Spinal cord (tissue), 10 donors: Measurements from ENCODE around the gene IRAK2. TPM values are rescaled to one million over a fixed set of nuclear protein-coding genes. Genes with fewer than 3 reads are reported as not detected.
A peak's percentile ranks its signal among the peaks of the same experiment; 100 is the strongest.
"Not testable (repeated sequence)": the region's sequence is repeated elsewhere in the genome, so short reads cannot be mapped to it uniquely, and the experiment has no call there.

ENCODE experiments used
- DNase-seq, 6 donors: peaks; one replicate each; pipeline versions ENCODE4 v3.0.0 to v3.0.0-alpha.2; 2013 to 2015; ENCODE audit warnings: low spot score in 6 of 6, low read depth in 4 of 6
- H3K27ac ChIP-seq: one replicate; pipeline ENCODE4 v1.5.1; 2013; ENCODE audit warnings: low read depth, low read length, control low read depth
- H3K27me3 ChIP-seq: one replicate; pipeline ENCODE4 v1.6.1; 2013; ENCODE audit warnings: low read length; ENCODE audit not compliant: control insufficient read depth, insufficient read depth
- H3K36me3 ChIP-seq: one replicate; pipeline ENCODE4 v1.6.1; 2013; ENCODE audit warnings: low read length; ENCODE audit not compliant: control insufficient read depth, insufficient read depth
- H3K4me1 ChIP-seq: one replicate; pipeline ENCODE4 v1.6.1; 2013; ENCODE audit warnings: low read length; ENCODE audit not compliant: control insufficient read depth, insufficient read depth
- H3K4me3 ChIP-seq: one replicate; pipeline ENCODE4 v1.5.1; 2013; ENCODE audit warnings: low read depth, low read length, control low read depth
- H3K9me3 ChIP-seq: one replicate; pipeline ENCODE4 v1.6.1; 2013; ENCODE audit warnings: low read length; ENCODE audit not compliant: control insufficient read depth, insufficient read depth
- WGBS: methylation state at CpG from one replicate; pipeline ENCODE4 v1.1.5; 2013; ENCODE audit warnings: missing lambda C conversion rate; ENCODE audit not compliant: insufficient coverage; 5-methylcytosine and 5-hydroxymethylcytosine counted together
- long read RNA-seq, 4 donors: transcript quantifications; one replicate each; lab custom pipeline, GENCODE V29; 2026
- polyA plus RNA-seq, 2 donors: library from polyadenylated mRNA; unstranded; fragments of 120-200 nt; gene quantifications; one replicate each; pipeline ENCODE4 v1.2.1, GENCODE V29; 2013; ENCODE audit not compliant: insufficient read length in 2 of 2
- total RNA-seq, 2 donors: library from RNA; depleted of rRNA in 1 of 2; stranded (reverse); fragments of 120-200 nt in 1 of 2; fragments of >200 nt in 1 of 2; gene quantifications; one replicate each; pipeline versions ENCODE4 v1.2.3 to v1.2.4, GENCODE V29; 2013 to 2014
- donor health status: healthy.

The IRAK2 gene
- 1 to 10 TPM; 2.6 to 6.1 TPM for total RNA-seq
- polyA plus RNA-seq, result 1 to 10 TPM; 4.8 to 5.2 TPM
- long read RNA-seq, donor 1, partial matches to known transcripts, result 35 of 92 reads
- long read RNA-seq, donor 1, other reads (novel, unspliced or antisense), result 55 of 92 reads
- long read RNA-seq, donor 2, result 0 reads
- long read RNA-seq, donor 3, result 0 reads
- long read RNA-seq, donor 4, partial matches to known transcripts, result 0 of 1 reads
- long read RNA-seq, donor 4, other reads (novel, unspliced or antisense), result 0 of 1 reads

GRCh38 chr3:10164546-10165393 lies at the start of gene IRAK2:
IRAK2 (plus strand) TSS chr3:10164919; CDS start chr3:10164955, 36 bp downstream.
- Histone ChIP-seq H3K9me3 (no peaks in the 10 kb centered on the region), H3K36me3 (no peaks in the 10 kb centered on the region), H3K27me3 (no peaks in the 10 kb centered on the region), H3K4me3 (peak within 1 kb of the TSS; percentile 64), H3K4me1 (peaks cover 10% of the 10 kb centered on the region), H3K27ac (no peak within 1 kb of the TSS)
- DNase-seq, result peak in 4 of 6 donors; percentile 11 to 72 (median 54)
- under 1% methylated on average over 69 of the region's 76 CpGs for WGBS

GRCh38 chr3:10115326-10116137 lies 49.2 kb upstream of the IRAK2 start, which contains the start of gene BRK1:
BRK1 (plus strand) TSS chr3:10115675; CDS start chr3:10115702, 27 bp downstream.
- H3K9me3 ChIP-seq, result no peaks in the 10 kb centered on the region
- H3K36me3 ChIP-seq, result no peaks in the 10 kb centered on the region
- peaks cover 9% of the 10 kb centered on the region for H3K4me1 ChIP-seq
- H3K4me3 ChIP-seq, result peak within 1 kb of the TSS; percentile 92
- peak within 1 kb of the TSS; percentile 72 for H3K27ac ChIP-seq
- peak; percentile 88 to 99 (median 92) for DNase-seq
- H3K27me3 ChIP-seq, result no peaks in the 10 kb centered on the region
- under 1% methylated on average over 45 of the region's 54 CpGs for WGBS

- WGBS, result 3% methylated on average over 7 of the region's 10 CpGs
- peak overlapping the region; percentile 72 for H3K27ac ChIP-seq
- no peaks in the 10 kb centered on the region for H3K36me3 ChIP-seq
Observed at GRCh38 chr3:10116138-10116460, 48.6 kb upstream of the IRAK2 start.

GRCh38 chr3:10116928-10117327 lies 47.8 kb upstream of the IRAK2 start:
- no peak for DNase-seq
- Histone ChIP-seq H3K27me3 (no peaks in the 10 kb centered on the region), H3K9me3 (no peaks in the 10 kb centered on the region), H3K4me3 (no peak overlapping the region), H3K4me1 (peaks cover 9% of the 10 kb centered on the region), H3K36me3 (peaks cover under 1% of the 10 kb centered on the region), H3K27ac (no peak overlapping the region)
- WGBS, result 79% methylated on average over 2 of the region's 4 CpGs

More at GRCh38 chr3:10116138-10116460, 48.6 kb upstream of the IRAK2 start:
- peaks cover 9% of the 10 kb centered on the region for H3K4me1 ChIP-seq
- H3K9me3 ChIP-seq, result no peaks in the 10 kb centered on the region
- peak in 1 of 6 donors; percentile 3 for DNase-seq
- H3K4me3 ChIP-seq, result peak overlapping the region; percentile 92
- H3K27me3 ChIP-seq, result no peaks in the 10 kb centered on the region

GRCh38 chr3:10119376-10119775 lies 45.3 kb upstream of the IRAK2 start:
- Histone ChIP-seq H3K27me3 (no peaks in the 10 kb centered on the region), H3K9me3 (no peaks in the 10 kb centered on the region), H3K4me3 (no peak overlapping the region), H3K36me3 (peaks cover 9% of the 10 kb centered on the region), H3K4me1 (peaks cover 9% of the 10 kb centered on the region), H3K27ac (no peak overlapping the region)
- no CpG with 5 or more reads among the region's 4 CpGs for WGBS
- DNase-seq, result no peak

GRCh38 chr3:10121064-10121463 lies 43.7 kb upstream of the IRAK2 start:
- WGBS, result 100% methylated on average over 2 of the region's 2 CpGs
- Histone ChIP-seq H3K9me3 (no peaks in the 10 kb centered on the region), H3K27ac (no peak overlapping the region), H3K27me3 (no peaks in the 10 kb centered on the region), H3K36me3 (peaks cover 15% of the 10 kb centered on the region), H3K4me1 (peaks cover 9% of the 10 kb centered on the region), H3K4me3 (no peak overlapping the region)
- DNase-seq, result no peak

- 95% methylated on average over 3 of the region's 4 CpGs for WGBS
- Histone ChIP-seq H3K4me1 (no peaks in the 10 kb centered on the region), H3K9me3 (no peaks in the 10 kb centered on the region), H3K4me3 (no peak overlapping the region), H3K27me3 (no peaks in the 10 kb centered on the region), H3K27ac (no peak overlapping the region), H3K36me3 (peaks cover 30% of the 10 kb centered on the region)
- no peak for DNase-seq
Observed at GRCh38 chr3:10122724-10123123, 42.0 kb upstream of the IRAK2 start.

- H3K27me3 ChIP-seq, H3K36me3 ChIP-seq, H3K9me3 ChIP-seq, H3K27ac ChIP-seq, H3K4me1 ChIP-seq, H3K4me3 ChIP-seq, DNase-seq: not testable (repeated sequence)
- 97% methylated on average over 7 of the region's 9 CpGs for WGBS
Observed at GRCh38 chr3:10135872-10136271, 28.8 kb upstream of the IRAK2 start.

GRCh38 chr3:10136426-10137005 lies 28.2 kb upstream of the IRAK2 start:
- DNase-seq, result no peak
- 94% methylated on average over 17 of the region's 25 CpGs for WGBS
- Histone ChIP-seq H3K4me1 (peaks cover 4% of the 10 kb centered on the region), H3K27me3 (no peaks in the 10 kb centered on the region), H3K4me3 (no peak overlapping the region), H3K9me3 (no peaks in the 10 kb centered on the region), H3K36me3 (no peaks in the 10 kb centered on the region), H3K27ac (no peak overlapping the region)
